Breast epithelium (tissue), 4 donors: ENCODE data around the gene TANGO6. TPM values are rescaled to one million over a fixed set of nuclear protein-coding genes. Genes with fewer than 3 reads are reported as not detected.

Source experiments
- DNase-seq, 2 donors: peaks; one replicate each; pipeline ENCODE4 v3.0.0-alpha.2; 2019; ENCODE audit warnings: low spot score in 2 of 2
- H3K27ac ChIP-seq, 2 donors: fragments of 200-600 bp; sonication (generic) in 1 of 2; one replicate each; pipeline ENCODE4 v1.5.1; 2016 to 2019; ENCODE audit warnings: mild to moderate bottlenecking in 1 of 2
- H3K27me3 ChIP-seq, 2 donors: fragments of 200-600 bp; sonication (generic) in 1 of 2; one replicate each; pipeline versions ENCODE4 v1.5.1 to v1.6.0; 2017 to 2019; ENCODE audit warnings: control low read depth in 1 of 2, mild to moderate bottlenecking in 1 of 2
- H3K36me3 ChIP-seq: fragments of 200-600 bp; one replicate; pipeline ENCODE4 v1.5.1; 2019
- H3K4me1 ChIP-seq, 2 donors: fragments of 200-600 bp; sonication (generic); one replicate each; pipeline ENCODE4 v1.5.1; 2016 to 2019; ENCODE audit warnings: control low read depth in 1 of 2
- H3K4me3 ChIP-seq, 3 donors: fragments of 200-600 bp; sonication (generic); 1 replicate in 2 of 3; 2 replicates in 1 of 3; pipeline ENCODE4 v1.5.1; 2016 to 2019; ENCODE audit warnings: mild to moderate bottlenecking in 3 of 3, moderate library complexity in 2 of 3
- H3K9me3 ChIP-seq, 2 donors: fragments of 200-600 bp; sonication (generic) in 1 of 2; one replicate each; pipeline ENCODE4 v1.5.1; 2016 to 2019; ENCODE audit warnings: control low read depth in 1 of 2
- POLR2A ChIP-seq: fragments of 450-650 bp; IDR thresholded peaks from one replicate; pipeline ENCODE4 v1.6.1; 2016; ENCODE audit warnings: antibody characterized with exemption, mild to moderate bottlenecking, moderate library complexity
- POLR2AphosphoS5 ChIP-seq, 3 donors: sonication (generic); formaldehyde crosslinking; IDR thresholded peaks; one replicate each; pipeline ENCODE4 v1.6.1; 2017; ENCODE audit warnings: antibody characterized with exemption in 3 of 3
- intact Hi-C: fragments of 100-400 bp; cut with DNase I; formaldehyde crosslinking; loops from one replicate; pipeline ENCODE4 v1.15.1; 2023; ENCODE audit warnings: low total_unique reads
- total RNA-seq, 3 donors: library from RNA; depleted of rRNA; stranded (reverse); fragments of >200 nt; gene quantifications; one replicate each; pipeline ENCODE4 v1.1.0, GENCODE V29; 2016
- TF ChIP-seq, protein P1 (sequence below), 3 donors: fragments of 450-650 bp; IDR thresholded peaks; one replicate each; pipeline ENCODE4 v1.5.1; 2016 to 2017; ENCODE audit warnings: antibody characterized with exemption in 3 of 3, mild to moderate bottlenecking in 3 of 3, moderate library complexity in 3 of 3

The TANGO6 gene
- total RNA-seq, 3 donors from 2014 or later, result 13.4 to 26.1 (median 24.6) TPM

DNA sequence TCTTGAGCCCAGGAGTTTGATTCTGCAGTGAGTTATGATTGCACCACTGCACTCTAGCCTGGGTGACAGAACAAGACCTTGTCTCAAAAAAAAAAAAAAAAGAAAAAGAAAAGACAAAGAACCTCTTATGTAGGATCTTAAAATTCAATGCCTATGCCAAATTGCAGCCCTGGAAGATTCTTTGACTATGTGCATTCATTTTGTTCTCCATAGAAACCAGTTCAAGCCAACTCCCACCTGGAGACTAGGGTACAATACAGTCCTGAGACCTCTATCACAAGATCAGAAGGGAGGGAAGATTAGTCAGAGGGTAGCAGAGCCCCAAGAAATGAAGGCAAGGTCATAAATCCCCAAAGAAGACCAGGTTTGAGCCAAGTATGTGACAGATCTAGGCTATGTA is 171.5 kb downstream of the TANGO6 start:
- Histone ChIP-seq H3K4me1 (no peaks in the 10 kb centered on the region), H3K36me3 (no peaks in the 10 kb centered on the region), H3K27ac (peak overlapping the region; percentile 33 to 40), H3K4me3 (no peak overlapping the region), H3K9me3 (no peaks in the 10 kb centered on the region), H3K27me3 (no peaks in the 10 kb centered on the region)
- TF ChIP-seq, protein P1, sequence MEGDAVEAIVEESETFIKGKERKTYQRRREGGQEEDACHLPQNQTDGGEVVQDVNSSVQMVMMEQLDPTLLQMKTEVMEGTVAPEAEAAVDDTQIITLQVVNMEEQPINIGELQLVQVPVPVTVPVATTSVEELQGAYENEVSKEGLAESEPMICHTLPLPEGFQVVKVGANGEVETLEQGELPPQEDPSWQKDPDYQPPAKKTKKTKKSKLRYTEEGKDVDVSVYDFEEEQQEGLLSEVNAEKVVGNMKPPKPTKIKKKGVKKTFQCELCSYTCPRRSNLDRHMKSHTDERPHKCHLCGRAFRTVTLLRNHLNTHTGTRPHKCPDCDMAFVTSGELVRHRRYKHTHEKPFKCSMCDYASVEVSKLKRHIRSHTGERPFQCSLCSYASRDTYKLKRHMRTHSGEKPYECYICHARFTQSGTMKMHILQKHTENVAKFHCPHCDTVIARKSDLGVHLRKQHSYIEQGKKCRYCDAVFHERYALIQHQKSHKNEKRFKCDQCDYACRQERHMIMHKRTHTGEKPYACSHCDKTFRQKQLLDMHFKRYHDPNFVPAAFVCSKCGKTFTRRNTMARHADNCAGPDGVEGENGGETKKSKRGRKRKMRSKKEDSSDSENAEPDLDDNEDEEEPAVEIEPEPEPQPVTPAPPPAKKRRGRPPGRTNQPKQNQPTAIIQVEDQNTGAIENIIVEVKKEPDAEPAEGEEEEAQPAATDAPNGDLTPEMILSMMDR (IDR thresholded peaks at IDR 0.05), result no peak
- TF ChIP-seq POLR2A (no peak), POLR2AphosphoS5 (IDR thresholded peaks at IDR 0.05) (no peak)
- DNase-seq, result no peak
- intact Hi-C loops, result no loop called here

- H3K27me3 ChIP-seq, result no peaks in the 10 kb centered on the region
- H3K36me3 ChIP-seq, result no peaks in the 10 kb centered on the region
- DNase-seq, result no peak
- intact Hi-C loops, result no loop called here
- H3K27ac ChIP-seq, result peak overlapping the region; percentile 66 to 74
- TF ChIP-seq POLR2AphosphoS5 (IDR thresholded peaks at IDR 0.05) (no peak), POLR2A (no peak)
- TF ChIP-seq, protein P1 (IDR thresholded peaks at IDR 0.05), result no peak
- H3K4me1 ChIP-seq, result no peaks in the 10 kb centered on the region
- H3K4me3 ChIP-seq, result no peak overlapping the region
- no peaks in the 10 kb centered on the region for H3K9me3 ChIP-seq
These were observed 173.9 kb downstream of the TANGO6 start for GRCh38 chr16:69017036-69017783.

DNA sequence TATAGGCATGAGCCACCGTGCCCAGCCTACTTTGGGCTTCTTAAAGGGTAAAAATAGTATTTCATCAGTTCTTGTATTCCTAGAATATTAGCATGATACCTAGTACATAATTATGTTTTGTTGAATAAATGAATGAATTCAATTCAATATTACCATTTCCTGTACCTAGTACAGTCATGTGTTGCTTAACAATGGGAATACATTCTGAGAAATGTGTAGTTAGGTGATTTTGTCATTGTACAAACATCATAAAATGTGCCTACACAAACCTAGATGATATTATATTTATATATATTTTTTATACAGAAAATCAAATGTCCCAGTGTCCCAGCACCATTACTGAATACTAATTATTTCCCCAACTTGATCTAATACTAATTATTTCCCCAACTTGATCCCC is 176.5 kb downstream of the TANGO6 start:
- Histone ChIP-seq H3K36me3 (no peaks in the 10 kb centered on the region), H3K9me3 (no peaks in the 10 kb centered on the region), H3K4me3 (no peak overlapping the region), H3K27ac (no peak overlapping the region), H3K4me1 (no peaks in the 10 kb centered on the region), H3K27me3 (no peaks in the 10 kb centered on the region)
- intact Hi-C loops, result no loop called here
- DNase-seq, result no peak
- TF ChIP-seq POLR2AphosphoS5 (IDR thresholded peaks at IDR 0.05) (no peak), POLR2A (no peak)
- TF ChIP-seq, protein P1 (IDR thresholded peaks at IDR 0.05), result no peak

DNA sequence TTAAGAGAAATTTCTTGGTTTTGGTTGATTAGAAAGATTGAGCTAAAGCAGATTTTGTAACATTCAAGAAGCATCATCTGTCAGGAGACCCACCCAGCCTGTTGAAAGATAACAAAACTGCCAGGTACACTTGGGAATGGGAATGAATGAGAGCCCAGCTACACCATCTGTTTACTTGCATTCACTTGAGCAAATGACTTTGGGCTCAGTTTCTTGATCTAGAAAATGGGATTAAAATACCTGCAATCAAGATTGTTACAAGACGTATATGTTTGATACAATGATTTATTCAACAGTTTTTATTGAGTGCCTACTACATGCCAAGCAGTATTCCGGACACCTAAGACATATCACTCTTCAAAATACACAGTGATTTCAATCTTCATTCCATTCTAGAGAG is 185.8 kb downstream of the TANGO6 start:
- Histone ChIP-seq H3K27me3 (no peaks in the 10 kb centered on the region), H3K9me3 (no peaks in the 10 kb centered on the region), H3K4me1 (no peaks in the 10 kb centered on the region), H3K27ac (no peak overlapping the region), H3K4me3 (no peak overlapping the region), H3K36me3 (no peaks in the 10 kb centered on the region)
- intact Hi-C loops, result no loop called here
- no peak for DNase-seq
- TF ChIP-seq POLR2AphosphoS5 (IDR thresholded peaks at IDR 0.05) (no peak), POLR2A (no peak)
- TF ChIP-seq, protein P1 (IDR thresholded peaks at IDR 0.05), result no peak

- TF ChIP-seq, protein P1 (IDR thresholded peaks at IDR 0.05), result no peak
- TF ChIP-seq POLR2A (no peak), POLR2AphosphoS5 (IDR thresholded peaks at IDR 0.05) (no peak)
- Histone ChIP-seq H3K27ac (no peak overlapping the region), H3K27me3 (no peaks in the 10 kb centered on the region), H3K4me3 (no peak overlapping the region), H3K4me1 (no peaks in the 10 kb centered on the region), H3K9me3 (no peaks in the 10 kb centered on the region), H3K36me3 (no peaks in the 10 kb centered on the region)
- intact Hi-C loops, result no loop called here
- DNase-seq, result no peak
These were observed 188.6 kb downstream of the TANGO6 start for GRCh38 chr16:69031877-69032301.
